HEK293 (cell line): ENCODE data around the gene ANKRD65.

ENCODE experiments used
- BCL11B ChIP-seq: fragments of 450-650 bp; formaldehyde crosslinking; IDR thresholded peaks from 2 replicates; pipeline ENCODE4 v1.5.1; 2016; ENCODE audit warnings: low read depth, missing biosample characterization, missing genetic modification characterization
- EGR2 ChIP-seq: fragments of 450-650 bp; formaldehyde crosslinking; IDR thresholded peaks from 2 replicates; pipeline ENCODE4 v1.5.1; 2016; ENCODE audit warnings: low read depth, missing biosample characterization, missing genetic modification characterization
- GFI1B ChIP-seq: fragments of 450-650 bp; formaldehyde crosslinking; IDR thresholded peaks from 2 replicates; pipeline ENCODE4 v1.5.1; 2016; ENCODE audit warnings: missing biosample characterization, missing genetic modification characterization
- IKZF3 ChIP-seq: fragments of 450-650 bp; IDR thresholded peaks from 2 replicates; pipeline ENCODE4 v1.5.0; 2018; ENCODE audit warnings: missing biosample characterization, mild to moderate bottlenecking, missing genetic modification characterization, moderate library complexity
- KLF1 ChIP-seq: fragments of 450-650 bp; formaldehyde crosslinking; IDR thresholded peaks from 2 replicates; pipeline ENCODE4 v1.5.1; 2016; ENCODE audit warnings: missing biosample characterization, missing genetic modification characterization
- TRIM28 ChIP-seq: IDR thresholded peaks from 2 replicates; pipeline ENCODE4 v1.6.1; 2011; ENCODE audit warnings: low read length, control low read depth, borderline replicate concordance
- ZBTB8A ChIP-seq: fragments of 450-650 bp; formaldehyde crosslinking; IDR thresholded peaks from 2 replicates; pipeline ENCODE4 v1.5.1; 2016; ENCODE audit warnings: missing biosample characterization, missing genetic modification characterization
- ZNF140 ChIP-seq: fragments of 450-650 bp; formaldehyde crosslinking; IDR thresholded peaks from 2 replicates; pipeline ENCODE4 v1.5.1; 2016; ENCODE audit warnings: missing biosample characterization, missing genetic modification characterization
- ZNF24 ChIP-seq: fragments of 450-650 bp; formaldehyde crosslinking; IDR thresholded peaks from 2 replicates; pipeline ENCODE4 v1.5.1; 2016; ENCODE audit warnings: missing biosample characterization, missing genetic modification characterization
- ZNF266 ChIP-seq: fragments of 450-650 bp; formaldehyde crosslinking; IDR thresholded peaks from 2 replicates; pipeline ENCODE4 v1.5.1; 2016; ENCODE audit warnings: missing biosample characterization, missing genetic modification characterization, low read depth
- ZNF302 ChIP-seq: fragments of 450-650 bp; formaldehyde crosslinking; IDR thresholded peaks from 2 replicates; pipeline ENCODE4 v1.5.1; 2016; ENCODE audit warnings: missing biosample characterization, missing genetic modification characterization, low read depth
- ZNF354C ChIP-seq: fragments of 450-650 bp; formaldehyde crosslinking; IDR thresholded peaks from 2 replicates; pipeline ENCODE4 v1.5.1; 2016; ENCODE audit warnings: missing biosample characterization, missing genetic modification characterization, low read depth, borderline replicate concordance
- ZNF416 ChIP-seq: fragments of 450-650 bp; formaldehyde crosslinking; IDR thresholded peaks from 2 replicates; pipeline ENCODE4 v1.5.1; 2016; ENCODE audit warnings: missing biosample characterization, missing genetic modification characterization
- ZNF561 ChIP-seq: fragments of 450-650 bp; IDR thresholded peaks from 2 replicates; pipeline ENCODE4 v1.5.1; 2018; ENCODE audit warnings: missing biosample characterization, missing genetic modification characterization, borderline replicate concordance
- ZNF571 ChIP-seq: fragments of 450-650 bp; formaldehyde crosslinking; IDR thresholded peaks from 2 replicates; pipeline ENCODE4 v1.5.0; 2017; ENCODE audit warnings: missing biosample characterization, missing genetic modification characterization
- ZNF629 ChIP-seq: fragments of 450-650 bp; formaldehyde crosslinking; IDR thresholded peaks from 2 replicates; pipeline ENCODE4 v1.5.1; 2017; ENCODE audit warnings: missing biosample characterization, missing genetic modification characterization
- ZNF660 ChIP-seq: fragments of 450-650 bp; IDR thresholded peaks from 2 replicates; pipeline ENCODE4 v1.5.1; 2018; ENCODE audit warnings: missing biosample characterization, mild to moderate bottlenecking, missing genetic modification characterization
- ZNF747 ChIP-seq: fragments of 450-650 bp; formaldehyde crosslinking; IDR thresholded peaks from 2 replicates; pipeline ENCODE4 v1.5.1; 2016; ENCODE audit warnings: missing biosample characterization, missing genetic modification characterization
- ZNF785 ChIP-seq: fragments of 450-650 bp; formaldehyde crosslinking; IDR thresholded peaks from 2 replicates; pipeline ENCODE4 v1.5.1; 2016; ENCODE audit warnings: missing biosample characterization, missing genetic modification characterization
- ZNF791 ChIP-seq: fragments of 450-650 bp; formaldehyde crosslinking; IDR thresholded peaks from 2 replicates; pipeline ENCODE4 v1.5.1; 2016; ENCODE audit warnings: missing biosample characterization, missing genetic modification characterization
- ZNF830 ChIP-seq: fragments of 450-650 bp; IDR thresholded peaks from 2 replicates; pipeline ENCODE4 v1.5.0; 2018; ENCODE audit warnings: missing biosample characterization, missing genetic modification characterization, low read depth, mild to moderate bottlenecking, moderate library complexity
- ZSCAN16 ChIP-seq: fragments of 450-650 bp; formaldehyde crosslinking; IDR thresholded peaks from 2 replicates; pipeline ENCODE4 v1.5.1; 2016; ENCODE audit warnings: missing biosample characterization, missing genetic modification characterization
- ZSCAN23 ChIP-seq: fragments of 450-650 bp; formaldehyde crosslinking; IDR thresholded peaks from 2 replicates; pipeline ENCODE4 v1.5.1; 2016; ENCODE audit warnings: missing biosample characterization, missing genetic modification characterization
- ZSCAN30 ChIP-seq: fragments of 450-650 bp; IDR thresholded peaks from 2 replicates; pipeline ENCODE4 v1.5.1; 2018; ENCODE audit warnings: missing biosample characterization, mild to moderate bottlenecking, missing genetic modification characterization, moderate library complexity
- TF ChIP-seq, protein P1 (sequence below): fragments of 450-650 bp; formaldehyde crosslinking; IDR thresholded peaks from 2 replicates; pipeline ENCODE4 v1.5.1; 2016; ENCODE audit warnings: missing biosample characterization, missing genetic modification characterization, low read depth
- TF ChIP-seq, protein P2 (sequence below): fragments of 450-650 bp; formaldehyde crosslinking; IDR thresholded peaks from 2 replicates; pipeline ENCODE4 v1.5.1; 2016; ENCODE audit warnings: missing biosample characterization, missing genetic modification characterization
- TF ChIP-seq, protein P3 (sequence below): fragments of 450-650 bp; formaldehyde crosslinking; IDR thresholded peaks from 2 replicates; pipeline ENCODE4 v1.5.1; 2016; ENCODE audit warnings: missing biosample characterization, missing genetic modification characterization
- TF ChIP-seq, protein P4 (sequence below): fragments of 450-650 bp; formaldehyde crosslinking; IDR thresholded peaks from 2 replicates; pipeline ENCODE4 v1.5.0; 2017; ENCODE audit warnings: missing biosample characterization, missing genetic modification characterization, borderline replicate concordance
- TF ChIP-seq, protein P5 (sequence below): IDR thresholded peaks from 2 replicates; pipeline ENCODE4 v1.6.1; 2011; ENCODE audit warnings: mild to moderate bottlenecking, low read depth, low read length, borderline replicate concordance
- TF ChIP-seq, protein P6 (sequence below): fragments of 450-650 bp; formaldehyde crosslinking; IDR thresholded peaks from 2 replicates; pipeline ENCODE4 v1.5.1; 2016; ENCODE audit warnings: missing biosample characterization, missing genetic modification characterization, low read depth

Gene ANKRD65

DNA sequence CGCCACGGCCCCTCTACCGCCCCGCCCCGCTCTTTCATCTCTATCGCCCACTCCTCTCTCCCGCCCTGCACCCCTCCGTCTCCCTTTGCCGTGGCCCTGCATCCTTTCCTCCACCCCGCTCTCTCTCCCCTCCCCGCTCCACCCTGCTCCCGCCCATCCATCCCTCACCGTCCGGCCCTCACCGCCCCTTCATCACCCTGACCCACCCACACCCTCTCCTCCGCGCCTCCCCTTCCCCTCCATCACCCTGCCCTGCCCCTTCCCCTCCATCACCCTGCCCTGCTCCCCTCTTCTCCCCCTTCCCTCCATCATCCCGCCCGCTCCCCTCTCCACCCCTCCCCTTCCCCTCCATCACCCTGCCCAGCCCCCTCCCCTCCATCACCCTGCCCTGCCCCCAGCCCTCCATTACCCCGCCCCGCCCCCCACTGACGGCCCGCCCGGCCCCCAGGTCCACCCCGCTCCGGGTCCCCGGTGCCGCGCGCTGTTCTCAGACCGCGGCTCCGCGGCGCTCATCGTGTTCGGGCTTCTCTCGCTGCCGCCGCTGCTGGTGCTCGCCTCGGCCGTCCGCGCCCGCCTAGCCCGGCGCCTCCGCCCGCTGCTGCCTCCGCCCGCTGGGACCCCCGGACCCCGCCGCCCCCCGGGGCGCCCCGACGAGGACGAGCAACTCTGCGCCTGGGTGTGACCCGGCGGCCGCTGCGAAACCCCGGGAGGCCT lies 6.2 kb upstream of the ANKRD65 start (continued):
- TF ChIP-seq, protein P1, sequence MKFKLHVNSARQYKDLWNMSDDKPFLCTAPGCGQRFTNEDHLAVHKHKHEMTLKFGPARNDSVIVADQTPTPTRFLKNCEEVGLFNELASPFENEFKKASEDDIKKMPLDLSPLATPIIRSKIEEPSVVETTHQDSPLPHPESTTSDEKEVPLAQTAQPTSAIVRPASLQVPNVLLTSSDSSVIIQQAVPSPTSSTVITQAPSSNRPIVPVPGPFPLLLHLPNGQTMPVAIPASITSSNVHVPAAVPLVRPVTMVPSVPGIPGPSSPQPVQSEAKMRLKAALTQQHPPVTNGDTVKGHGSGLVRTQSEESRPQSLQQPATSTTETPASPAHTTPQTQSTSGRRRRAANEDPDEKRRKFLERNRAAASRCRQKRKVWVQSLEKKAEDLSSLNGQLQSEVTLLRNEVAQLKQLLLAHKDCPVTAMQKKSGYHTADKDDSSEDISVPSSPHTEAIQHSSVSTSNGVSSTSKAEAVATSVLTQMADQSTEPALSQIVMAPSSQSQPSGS (tag by site-specific recombination), result no peak
- no peak for TF ChIP-seq ZNF140 (tag by site-specific recombination)
- TF ChIP-seq, protein P2, sequence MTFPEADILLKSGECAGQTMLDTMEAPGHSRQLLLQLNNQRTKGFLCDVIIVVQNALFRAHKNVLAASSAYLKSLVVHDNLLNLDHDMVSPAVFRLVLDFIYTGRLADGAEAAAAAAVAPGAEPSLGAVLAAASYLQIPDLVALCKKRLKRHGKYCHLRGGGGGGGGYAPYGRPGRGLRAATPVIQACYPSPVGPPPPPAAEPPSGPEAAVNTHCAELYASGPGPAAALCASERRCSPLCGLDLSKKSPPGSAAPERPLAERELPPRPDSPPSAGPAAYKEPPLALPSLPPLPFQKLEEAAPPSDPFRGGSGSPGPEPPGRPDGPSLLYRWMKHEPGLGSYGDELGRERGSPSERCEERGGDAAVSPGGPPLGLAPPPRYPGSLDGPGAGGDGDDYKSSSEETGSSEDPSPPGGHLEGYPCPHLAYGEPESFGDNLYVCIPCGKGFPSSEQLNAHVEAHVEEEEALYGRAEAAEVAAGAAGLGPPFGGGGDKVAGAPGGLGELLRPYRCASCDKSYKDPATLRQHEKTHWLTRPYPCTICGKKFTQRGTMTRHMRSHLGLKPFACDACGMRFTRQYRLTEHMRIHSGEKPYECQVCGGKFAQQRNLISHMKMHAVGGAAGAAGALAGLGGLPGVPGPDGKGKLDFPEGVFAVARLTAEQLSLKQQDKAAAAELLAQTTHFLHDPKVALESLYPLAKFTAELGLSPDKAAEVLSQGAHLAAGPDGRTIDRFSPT (tag by site-specific recombination), result no peak
- no peak for TF ChIP-seq ZNF629 (tag by site-specific recombination)
- TF ChIP-seq ZNF266 (tag by site-specific recombination), result no peak
- no peak for TF ChIP-seq BCL11B (tag by site-specific recombination)
- TF ChIP-seq, protein P3, sequence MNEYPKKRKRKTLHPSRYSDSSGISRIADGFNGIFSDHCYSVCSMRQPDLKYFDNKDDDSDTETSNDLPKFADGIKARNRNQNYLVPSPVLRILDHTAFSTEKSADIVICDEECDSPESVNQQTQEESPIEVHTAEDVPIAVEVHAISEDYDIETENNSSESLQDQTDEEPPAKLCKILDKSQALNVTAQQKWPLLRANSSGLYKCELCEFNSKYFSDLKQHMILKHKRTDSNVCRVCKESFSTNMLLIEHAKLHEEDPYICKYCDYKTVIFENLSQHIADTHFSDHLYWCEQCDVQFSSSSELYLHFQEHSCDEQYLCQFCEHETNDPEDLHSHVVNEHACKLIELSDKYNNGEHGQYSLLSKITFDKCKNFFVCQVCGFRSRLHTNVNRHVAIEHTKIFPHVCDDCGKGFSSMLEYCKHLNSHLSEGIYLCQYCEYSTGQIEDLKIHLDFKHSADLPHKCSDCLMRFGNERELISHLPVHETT (tag by site-specific recombination), result no peak
- TF ChIP-seq ZNF302, result no peak
- no peak for TF ChIP-seq ZNF830 (tag by site-specific recombination)
- TF ChIP-seq ZNF571 (tag by site-specific recombination), result no peak
- TF ChIP-seq ZNF416 (tag by site-specific recombination), result no peak
- no peak for TF ChIP-seq ZNF354C (tag by site-specific recombination)
- no peak for TF ChIP-seq ZSCAN30
- no peak for TF ChIP-seq ZNF791 (tag by site-specific recombination)
- TF ChIP-seq TRIM28, result no peak
- no peak for TF ChIP-seq ZNF660 (tag by site-specific recombination)
- peak; percentile 100 for TF ChIP-seq KLF1 (tag by site-specific recombination)
- TF ChIP-seq, protein P4, sequence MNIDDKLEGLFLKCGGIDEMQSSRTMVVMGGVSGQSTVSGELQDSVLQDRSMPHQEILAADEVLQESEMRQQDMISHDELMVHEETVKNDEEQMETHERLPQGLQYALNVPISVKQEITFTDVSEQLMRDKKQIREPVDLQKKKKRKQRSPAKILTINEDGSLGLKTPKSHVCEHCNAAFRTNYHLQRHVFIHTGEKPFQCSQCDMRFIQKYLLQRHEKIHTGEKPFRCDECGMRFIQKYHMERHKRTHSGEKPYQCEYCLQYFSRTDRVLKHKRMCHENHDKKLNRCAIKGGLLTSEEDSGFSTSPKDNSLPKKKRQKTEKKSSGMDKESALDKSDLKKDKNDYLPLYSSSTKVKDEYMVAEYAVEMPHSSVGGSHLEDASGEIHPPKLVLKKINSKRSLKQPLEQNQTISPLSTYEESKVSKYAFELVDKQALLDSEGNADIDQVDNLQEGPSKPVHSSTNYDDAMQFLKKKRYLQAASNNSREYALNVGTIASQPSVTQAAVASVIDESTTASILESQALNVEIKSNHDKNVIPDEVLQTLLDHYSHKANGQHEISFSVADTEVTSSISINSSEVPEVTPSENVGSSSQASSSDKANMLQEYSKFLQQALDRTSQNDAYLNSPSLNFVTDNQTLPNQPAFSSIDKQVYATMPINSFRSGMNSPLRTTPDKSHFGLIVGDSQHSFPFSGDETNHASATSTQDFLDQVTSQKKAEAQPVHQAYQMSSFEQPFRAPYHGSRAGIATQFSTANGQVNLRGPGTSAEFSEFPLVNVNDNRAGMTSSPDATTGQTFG (tag by site-specific recombination), result no peak
- no peak for TF ChIP-seq IKZF3 (tag by site-specific recombination)
- TF ChIP-seq, protein P5, sequence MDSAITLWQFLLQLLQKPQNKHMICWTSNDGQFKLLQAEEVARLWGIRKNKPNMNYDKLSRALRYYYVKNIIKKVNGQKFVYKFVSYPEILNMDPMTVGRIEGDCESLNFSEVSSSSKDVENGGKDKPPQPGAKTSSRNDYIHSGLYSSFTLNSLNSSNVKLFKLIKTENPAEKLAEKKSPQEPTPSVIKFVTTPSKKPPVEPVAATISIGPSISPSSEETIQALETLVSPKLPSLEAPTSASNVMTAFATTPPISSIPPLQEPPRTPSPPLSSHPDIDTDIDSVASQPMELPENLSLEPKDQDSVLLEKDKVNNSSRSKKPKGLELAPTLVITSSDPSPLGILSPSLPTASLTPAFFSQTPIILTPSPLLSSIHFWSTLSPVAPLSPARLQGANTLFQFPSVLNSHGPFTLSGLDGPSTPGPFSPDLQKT, result no peak
- TF ChIP-seq, protein P6, sequence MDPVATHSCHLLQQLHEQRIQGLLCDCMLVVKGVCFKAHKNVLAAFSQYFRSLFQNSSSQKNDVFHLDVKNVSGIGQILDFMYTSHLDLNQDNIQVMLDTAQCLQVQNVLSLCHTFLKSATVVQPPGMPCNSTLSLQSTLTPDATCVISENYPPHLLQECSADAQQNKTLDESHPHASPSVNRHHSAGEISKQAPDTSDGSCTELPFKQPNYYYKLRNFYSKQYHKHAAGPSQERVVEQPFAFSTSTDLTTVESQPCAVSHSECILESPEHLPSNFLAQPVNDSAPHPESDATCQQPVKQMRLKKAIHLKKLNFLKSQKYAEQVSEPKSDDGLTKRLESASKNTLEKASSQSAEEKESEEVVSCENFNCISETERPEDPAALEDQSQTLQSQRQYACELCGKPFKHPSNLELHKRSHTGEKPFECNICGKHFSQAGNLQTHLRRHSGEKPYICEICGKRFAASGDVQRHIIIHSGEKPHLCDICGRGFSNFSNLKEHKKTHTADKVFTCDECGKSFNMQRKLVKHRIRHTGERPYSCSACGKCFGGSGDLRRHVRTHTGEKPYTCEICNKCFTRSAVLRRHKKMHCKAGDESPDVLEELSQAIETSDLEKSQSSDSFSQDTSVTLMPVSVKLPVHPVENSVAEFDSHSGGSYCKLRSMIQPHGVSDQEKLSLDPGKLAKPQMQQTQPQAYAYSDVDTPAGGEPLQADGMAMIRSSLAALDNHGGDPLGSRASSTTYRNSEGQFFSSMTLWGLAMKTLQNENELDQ (tag by site-specific recombination), result no peak
- TF ChIP-seq ZSCAN16, result no peak
- peak; percentile 73 for TF ChIP-seq ZBTB8A
- no peak for TF ChIP-seq ZNF561 (tag by site-specific recombination)
- TF ChIP-seq ZNF747 (tag by site-specific recombination), result no peak
- no peak for TF ChIP-seq GFI1B (tag by site-specific recombination)
- TF ChIP-seq ZNF785, result no peak
- no peak for TF ChIP-seq ZSCAN23 (tag by site-specific recombination)
- peak; percentile 88 for TF ChIP-seq EGR2 (tag by site-specific recombination)
- TF ChIP-seq ZNF24 (tag by site-specific recombination), result no peak
